HG02798 (cell line): ENCODE results near the gene SKIL.
"Not testable (repeated sequence)": the region's sequence is repeated elsewhere in the genome, so short reads cannot be mapped to it uniquely, and the experiment has no call there.

ENCODE experiments used
- ATAC-seq: cut with Tn5 transposase; IDR thresholded peaks from one replicate; pipeline ENCODE4 v1.9.1; 2021; ENCODE audit warnings: mild to moderate bottlenecking; ENCODE audit not compliant: unreplicated experiment, poor library complexity

SKIL gene

GRCh38 chr3:170357176-170358041 lies at the start of gene SKIL:
Gene SKIL, plus strand, starts transcription at chr3:170357715. Its CDS starts 2,617 bp downstream, at chr3:170360332.
- ATAC-seq, result peak; percentile 62

DNA sequence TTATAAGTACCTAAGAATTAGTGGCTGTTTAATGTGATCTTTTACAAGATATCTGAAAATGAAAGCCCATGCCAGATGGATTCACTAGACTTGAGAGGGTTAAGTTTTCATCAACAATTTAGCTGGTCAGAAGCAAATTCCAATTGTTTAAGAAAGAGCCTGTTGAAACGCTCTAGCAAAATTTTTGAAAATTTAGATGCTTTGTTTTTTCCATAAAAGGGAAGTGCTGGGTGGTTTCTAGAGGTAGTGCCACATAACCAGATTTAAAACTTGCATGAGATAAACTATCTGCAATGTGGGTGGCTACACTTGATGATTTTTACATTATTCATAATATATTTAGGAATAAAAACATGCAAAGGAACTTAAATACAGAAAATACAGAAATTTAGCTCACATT lies 48.5 kb upstream of the SKIL start:
- ATAC-seq, result no peak

GRCh38 chr3:170317954-170318353 lies 39.6 kb upstream of the SKIL start:
- no peak for ATAC-seq

DNA sequence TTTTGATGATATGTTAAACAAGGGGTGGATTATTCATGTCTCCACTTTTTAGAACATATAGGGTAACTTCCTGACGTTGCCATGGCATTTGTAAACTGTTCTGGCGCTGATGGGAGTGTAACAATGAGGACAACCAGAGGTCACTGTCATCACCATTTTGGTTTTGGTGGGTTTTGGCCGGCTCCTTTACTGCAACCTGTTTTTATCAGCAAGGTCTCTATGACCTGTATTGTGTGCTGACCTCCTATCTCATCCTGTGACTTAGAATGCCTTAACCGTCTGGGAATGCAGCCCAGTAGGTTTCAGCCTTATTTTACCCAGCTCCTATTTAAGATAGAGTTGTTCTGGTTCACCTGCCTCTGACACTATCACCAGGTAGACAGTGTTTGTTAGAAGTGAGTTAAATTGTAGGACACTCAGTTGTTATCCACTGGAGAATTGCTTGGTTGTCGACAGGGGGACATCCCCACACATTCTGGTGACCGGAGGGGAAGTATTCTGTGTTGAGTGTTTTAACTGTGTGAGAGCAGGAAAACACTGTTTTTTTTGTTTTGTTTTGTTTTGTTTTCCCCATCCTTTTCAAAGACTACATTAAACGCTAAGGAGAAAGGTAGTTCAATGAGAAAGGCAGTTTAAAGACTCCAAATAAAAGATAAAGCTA lies 36.9 kb upstream of the SKIL start:
- no peak for ATAC-seq

DNA sequence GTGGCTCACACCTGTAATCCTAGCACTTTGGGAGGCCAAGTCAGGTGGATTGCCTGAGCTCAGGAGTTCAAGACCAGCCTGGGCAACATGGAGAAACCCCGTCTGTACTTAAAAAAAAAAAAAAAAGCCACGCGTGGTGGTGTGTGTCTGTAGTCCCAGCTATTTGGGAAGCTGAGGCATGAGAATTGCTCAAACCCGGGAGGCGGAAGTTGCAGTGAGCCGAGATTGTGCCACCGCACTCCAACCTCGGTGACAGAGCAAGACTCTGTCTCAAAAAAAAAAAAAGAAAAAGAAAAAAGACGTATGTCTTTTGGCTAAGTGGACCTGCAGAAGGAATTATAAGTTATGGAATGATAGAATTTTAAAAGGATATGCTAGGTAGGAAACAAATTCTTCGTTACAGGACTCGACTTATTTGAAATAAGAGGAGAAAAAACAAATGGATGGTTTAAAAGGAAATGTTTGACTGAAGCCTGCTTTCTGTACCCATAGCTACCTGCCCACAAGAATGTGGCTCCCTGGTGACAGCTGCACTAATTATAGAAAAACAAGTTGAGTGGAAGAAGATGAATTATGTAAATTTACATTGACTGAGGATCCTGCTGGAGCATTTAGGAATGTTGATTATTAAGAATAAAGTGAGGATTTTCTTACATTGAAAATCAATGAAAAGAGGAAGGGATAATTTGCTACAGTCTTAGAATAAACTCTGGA lies 36.0 kb upstream of the SKIL start:
- no peak for ATAC-seq

DNA sequence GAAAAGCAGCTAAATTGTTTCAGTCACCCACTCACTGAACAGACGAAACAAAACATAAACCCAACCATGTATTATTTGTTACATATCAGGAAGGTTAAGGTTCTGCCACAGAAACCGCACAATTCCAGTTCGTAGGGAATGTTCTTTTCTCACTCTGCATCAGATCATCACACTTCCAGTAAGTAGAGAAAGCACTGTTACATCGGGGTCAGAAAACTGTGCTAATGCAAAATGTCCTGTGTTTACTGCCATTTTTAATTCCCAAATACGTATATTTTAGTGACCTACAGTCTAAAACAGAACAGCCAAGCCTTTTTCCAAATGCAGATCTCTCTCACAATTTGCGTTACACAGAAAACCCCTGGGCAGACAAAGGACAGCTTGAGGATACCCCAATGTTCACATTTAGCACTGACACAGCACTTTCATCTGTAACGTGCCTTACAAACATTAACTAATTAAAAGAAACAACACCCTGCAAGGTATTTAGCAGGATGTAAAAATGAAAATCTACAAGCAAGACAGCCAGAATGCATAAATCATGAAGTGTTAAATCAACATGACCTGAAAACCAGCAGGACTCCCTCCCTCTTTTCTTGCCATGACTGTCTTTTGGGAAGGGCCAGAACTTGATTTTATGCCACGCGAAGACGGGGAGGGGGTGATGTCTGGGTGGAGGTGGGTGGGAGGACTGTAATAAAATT lies 34.8 kb upstream of the SKIL start:
- no peak for ATAC-seq

DNA sequence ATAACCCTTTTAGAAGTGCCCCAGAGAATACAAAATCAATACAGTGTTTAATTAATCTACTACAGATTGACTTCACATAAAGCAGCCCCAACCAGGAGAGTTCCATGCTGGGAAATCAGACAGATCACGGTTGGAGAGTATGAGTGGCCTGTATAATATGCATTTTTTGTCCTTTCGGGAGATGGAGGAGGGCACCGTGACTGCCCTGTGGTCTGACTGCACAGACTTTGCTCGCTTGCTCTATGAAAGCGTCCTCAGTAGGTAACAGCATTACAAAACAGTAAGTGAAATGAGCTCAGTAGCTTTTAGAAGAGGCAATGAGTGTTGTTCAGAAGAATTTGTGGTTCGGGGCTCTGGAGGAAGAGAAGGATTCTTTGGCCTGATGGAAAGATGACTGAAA lies 34.2 kb upstream of the SKIL start:
- ATAC-seq, result no peak

DNA sequence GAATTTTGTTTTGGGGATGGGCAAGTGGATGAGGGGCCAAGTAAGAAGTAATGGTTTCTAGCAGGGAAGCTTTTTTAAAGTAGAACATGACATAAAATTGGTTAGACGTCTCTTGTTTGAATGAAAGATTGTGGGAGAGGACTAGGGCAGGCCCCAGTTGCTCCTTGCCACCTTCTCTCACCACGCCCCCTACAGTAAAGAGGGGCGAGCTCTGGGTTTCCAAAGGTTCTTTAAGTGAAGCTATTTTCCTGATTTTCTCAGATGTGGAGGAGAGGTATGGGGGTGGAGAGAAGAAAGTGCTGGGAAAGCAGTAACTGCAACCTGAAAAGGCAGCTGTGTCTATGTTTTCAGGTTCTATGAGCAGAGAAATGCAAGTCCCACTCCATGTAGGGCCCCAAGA lies 32.6 kb upstream of the SKIL start:
- no peak for ATAC-seq

DNA sequence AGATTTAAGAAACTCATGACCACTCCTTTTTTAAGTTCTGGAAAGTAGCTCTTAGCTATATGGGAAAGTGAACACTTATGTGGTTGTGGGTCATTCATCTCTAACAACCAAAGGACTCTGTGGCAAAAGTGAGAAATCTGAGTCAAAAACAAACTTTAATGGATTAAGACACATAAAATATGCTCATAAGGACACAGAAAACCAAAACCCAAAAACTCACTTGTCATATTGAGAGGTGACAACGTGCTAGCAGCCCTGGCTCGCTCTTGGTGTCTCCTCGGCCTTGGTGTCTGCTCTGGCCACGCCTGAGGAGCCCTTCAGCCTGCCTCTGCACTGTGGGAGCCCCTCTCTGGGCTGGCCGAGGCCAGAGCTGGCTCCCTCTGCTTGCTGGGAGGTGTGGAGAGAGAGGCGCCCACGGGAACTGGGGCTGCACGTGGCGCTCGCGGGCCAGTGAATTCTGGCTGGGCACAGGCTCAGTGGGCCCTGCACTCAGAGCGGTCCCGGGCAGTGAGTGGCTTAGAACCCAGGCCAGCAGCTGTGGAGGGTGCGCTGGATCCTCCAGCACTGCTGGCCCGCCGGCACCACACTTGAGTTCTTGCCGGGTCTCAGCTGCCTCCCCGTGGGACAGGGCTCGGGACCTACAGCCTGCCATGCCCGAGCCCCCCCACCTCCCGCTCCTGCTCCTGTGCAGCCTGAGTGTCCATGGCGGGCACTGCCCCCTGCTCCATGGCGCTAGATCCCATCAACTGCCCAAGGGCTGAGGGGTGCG lies 30.3 kb upstream of the SKIL start:
- no peak for ATAC-seq

DNA sequence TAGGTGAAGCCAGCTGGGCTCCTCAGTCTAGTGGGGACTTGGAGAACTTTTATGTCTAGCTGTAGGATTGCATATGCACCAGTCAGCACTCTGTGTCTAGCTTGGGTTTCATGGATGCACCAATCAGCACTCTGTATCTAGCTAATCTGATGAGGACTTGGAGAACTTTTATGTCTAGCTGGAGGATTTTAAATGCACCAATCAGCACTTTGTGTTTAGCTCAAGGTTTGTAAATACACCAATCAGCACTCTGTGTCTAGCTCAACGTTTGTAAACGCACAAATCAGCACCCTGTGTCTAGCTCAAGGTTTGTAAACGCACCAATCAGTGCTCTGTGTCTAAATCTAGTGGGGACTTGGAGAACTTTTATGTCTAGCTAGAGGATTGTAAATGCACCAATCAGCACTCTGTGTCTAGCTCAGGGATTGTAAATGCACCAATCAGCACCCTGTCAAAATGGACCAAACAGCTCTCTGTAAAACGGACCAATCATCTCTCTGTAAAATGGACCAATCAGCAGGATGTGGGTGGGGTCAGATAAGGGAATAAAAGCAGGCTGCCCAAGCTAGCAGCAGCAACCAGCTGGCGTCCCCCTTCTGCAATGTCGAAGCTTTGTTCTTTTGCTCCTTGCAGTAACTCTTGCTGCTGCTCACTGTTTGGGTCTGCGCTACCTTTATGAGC lies 29.5 kb upstream of the SKIL start:
- ATAC-seq, result not testable (repeated sequence)

- ATAC-seq, result no peak
Measured at GRCh38 chr3:170330366-170330765, 27.1 kb upstream of the SKIL start.

DNA sequence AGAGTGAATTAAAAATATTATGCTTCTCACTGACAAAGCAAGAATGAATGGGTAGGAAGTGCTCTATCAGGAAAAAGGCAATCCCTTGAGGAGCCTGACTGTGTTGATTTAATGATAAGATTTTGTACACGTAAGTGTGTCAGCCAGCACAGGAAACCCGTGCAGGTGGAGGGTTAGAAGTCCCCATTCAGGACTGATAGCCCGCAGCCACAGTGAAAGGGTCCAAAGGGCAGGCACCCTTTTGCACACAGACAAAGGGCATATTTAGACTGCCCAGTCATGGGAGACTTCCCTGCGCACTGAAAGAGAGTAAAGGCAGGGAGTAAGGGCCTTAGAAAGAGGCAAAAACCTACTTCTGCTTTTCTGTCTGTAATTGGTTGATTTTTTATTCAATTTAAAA lies 26.4 kb upstream of the SKIL start:
- no peak for ATAC-seq

DNA sequence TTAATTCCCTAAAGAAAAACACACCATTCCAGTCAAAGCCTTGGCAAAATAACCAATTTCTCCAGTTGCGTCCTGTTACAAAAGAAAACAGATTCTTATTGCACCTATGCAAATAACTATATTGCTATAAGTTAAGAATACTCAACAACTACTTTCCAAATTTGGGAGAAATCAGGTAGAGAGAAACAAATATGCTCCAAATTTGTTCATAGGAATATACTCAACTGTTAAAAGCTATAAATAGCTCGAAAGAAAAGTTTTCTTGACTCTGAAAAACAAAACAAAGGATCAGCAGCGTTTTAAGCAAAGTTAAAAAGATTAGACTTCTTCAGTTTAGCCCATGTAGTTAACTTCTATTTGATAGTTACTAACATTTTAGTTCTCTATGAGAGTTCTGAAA lies 20.1 kb upstream of the SKIL start:
- ATAC-seq, result no peak

DNA sequence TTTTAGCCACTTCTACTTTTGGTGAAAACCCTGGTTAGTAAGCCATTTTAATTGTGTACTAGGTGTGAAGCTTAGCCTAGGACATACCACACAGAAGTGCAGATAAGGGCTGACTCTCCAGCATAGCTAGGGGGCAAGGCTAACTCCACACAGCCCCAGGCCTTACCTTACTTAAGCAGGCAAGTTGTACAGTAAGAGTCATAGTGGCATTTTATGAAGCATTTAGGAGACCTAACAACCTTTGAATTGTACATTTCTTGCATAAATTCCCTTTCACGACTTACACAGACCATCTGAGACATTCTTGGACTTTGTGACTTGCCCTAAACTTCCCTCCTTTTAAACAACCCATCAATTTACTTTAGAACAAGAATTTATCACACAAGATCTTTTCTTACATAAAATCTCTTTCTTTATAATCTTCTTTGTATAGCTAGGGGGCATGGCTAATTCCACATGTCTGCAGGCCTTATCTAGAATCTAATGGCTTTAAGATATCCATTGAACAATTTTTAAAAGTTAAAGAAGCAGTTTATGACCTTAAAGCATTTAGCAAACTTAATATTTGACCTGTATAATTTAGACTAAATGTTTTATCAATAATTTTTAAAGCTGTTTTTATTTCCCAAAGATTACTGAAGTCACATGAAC lies 18.7 kb upstream of the SKIL start:
- ATAC-seq, result no peak

DNA sequence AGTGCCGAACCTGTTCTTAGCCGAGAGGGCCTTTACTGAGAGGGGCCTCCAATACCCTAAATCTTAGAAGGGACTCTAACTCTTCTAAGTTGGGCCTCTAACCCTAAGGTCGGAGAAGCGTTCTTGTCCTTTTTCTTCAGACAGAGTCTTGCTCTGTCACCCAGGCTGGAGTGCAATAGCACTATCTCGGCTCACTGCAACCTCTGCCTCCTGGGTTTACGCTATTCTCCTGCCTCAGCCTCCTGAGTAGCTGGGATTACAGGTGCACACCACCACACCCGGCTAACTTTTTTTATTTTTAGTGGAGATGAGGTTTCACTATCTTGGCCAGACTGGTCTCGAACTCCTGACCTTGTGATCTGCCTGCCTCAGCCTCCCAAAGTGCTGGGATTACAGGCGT lies 15.2 kb upstream of the SKIL start:
- ATAC-seq, result not testable (repeated sequence)

GRCh38 chr3:170343859-170344258 lies 13.7 kb upstream of the SKIL start:
- not testable (repeated sequence) for ATAC-seq

DNA sequence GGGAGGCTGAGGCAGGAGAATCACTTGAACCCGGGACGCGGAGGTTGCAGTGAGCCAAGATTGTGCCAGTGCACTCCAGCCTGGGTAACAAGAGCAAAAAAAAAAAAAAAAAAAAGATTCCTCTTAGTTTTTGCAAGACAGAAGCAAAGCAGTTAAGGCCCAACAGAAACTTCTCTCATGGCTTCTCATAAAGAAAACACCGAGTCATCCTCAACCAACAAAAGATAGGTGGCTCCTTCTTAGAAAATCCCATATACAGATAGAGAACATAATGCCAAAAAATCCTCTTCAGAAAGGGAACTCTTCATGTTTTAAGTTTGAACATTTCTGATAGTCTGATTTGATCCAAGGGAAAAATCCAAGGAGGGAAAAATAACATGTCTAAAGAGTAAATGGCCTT lies 12.5 kb upstream of the SKIL start:
- no peak for ATAC-seq

GRCh38 chr3:170346481-170347392 lies 10.8 kb upstream of the SKIL start:
- ATAC-seq, result no peak
